ENCODE data around the gene HTRA1.

Gene HTRA1

DNA sequence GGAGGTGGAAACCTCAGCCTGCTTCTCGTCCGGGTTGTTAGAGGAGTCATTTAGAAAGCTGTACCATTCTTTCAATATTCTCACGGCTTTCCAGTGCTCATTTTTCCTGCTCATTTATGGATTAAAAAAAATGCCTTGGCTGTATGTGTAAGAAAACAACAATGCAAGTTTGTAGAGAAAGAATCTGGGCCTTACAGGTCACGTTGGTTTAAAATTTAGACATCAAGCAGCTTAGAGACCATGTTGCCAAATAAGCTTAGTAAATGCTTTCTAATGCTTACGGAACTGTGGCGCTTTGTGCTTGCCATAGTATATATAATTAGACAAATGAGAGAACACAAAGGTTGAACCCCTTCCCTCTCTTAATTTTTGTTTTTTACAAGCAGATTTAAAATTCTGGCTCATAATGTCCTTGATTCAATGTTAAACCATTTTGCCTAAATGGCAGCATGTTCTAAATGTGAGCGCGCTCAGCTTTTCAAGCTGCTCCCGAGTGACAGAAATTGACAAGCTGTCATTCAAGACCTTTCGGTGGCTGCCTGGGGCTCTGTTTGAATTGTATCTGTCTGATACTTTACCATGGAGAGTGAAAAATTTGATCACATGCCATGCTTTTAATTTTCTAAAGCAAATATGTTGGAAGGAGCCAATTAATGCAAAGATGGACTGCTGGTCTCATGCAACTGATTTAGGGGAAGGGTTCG lies 5.8 kb upstream of the HTRA1 start:
- DNase-seq, result no peak

DNA sequence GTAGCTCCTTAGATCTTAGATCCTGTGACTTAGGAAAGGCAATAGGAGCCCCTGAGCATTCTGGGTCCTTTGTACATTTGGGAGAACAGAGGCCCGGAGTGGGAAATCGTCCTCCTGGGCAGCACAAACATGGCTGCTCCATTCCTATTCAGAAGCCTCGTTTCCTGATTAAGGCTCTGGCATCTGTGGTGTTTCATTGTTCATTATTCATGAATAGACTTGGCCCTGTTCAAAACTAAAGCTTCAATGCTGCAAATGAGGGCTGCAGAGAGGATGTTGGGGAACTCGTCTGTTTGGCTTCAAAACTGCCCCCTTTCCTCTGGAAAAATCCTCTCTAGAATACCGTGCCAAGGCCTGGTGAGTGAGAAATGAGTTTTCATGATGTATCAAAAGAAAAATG lies 3.4 kb upstream of the HTRA1 start:
- no peak for DNase-seq

DNA sequence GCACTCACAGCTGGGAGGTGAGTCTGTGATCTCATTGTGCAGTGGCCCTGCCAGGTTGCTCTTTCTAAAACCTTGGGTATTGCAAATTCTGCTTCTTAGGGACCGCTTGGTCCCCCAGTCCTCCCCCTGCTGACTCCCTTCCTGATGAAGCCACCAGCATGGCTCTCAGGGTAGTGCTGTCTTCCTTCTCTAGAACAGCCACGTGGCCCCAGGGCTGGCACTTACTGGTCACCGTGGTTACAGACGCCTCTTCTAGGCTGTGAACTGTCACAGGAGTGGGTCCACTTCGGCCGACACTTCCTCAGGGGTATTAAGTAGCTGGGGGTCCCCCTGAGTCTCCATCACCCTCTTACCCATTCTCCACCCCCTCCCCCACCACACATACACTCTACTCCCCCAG lies 2.7 kb upstream of the HTRA1 start:
- no peak for DNase-seq

DNA sequence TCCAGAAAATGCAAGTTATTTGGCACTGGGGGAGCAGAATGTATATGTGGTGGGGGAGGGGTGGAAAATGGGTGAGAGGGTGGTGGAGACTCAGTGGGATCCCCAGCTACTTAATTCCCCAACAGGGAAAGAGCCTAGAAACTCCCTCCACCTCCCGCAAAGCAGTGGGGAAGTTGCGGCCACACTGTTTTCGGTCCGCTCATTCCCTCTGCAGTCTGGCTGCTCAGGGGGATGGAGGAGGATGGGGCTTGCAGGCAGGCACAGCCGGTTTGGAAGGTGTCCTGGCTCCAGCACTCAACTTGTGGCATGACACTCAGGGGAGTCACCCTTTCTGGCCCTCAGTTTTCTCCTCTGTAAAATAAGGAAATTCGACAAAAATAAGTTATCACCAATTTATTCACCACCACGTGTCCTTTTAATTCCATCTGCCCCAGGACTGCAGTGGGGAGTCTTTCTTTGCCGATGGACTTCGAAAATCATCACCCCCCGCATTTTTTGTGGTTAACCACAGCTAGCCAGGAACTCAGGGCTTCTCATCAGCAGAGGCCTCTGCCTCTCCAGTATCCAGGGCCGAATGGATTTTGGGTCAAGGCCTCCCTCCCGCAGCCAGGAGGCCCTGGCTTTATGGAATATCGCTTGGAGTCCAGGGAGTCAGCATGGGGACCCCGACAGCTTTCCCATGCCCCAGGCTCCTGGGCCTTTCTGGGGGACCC lies 1.6 kb upstream of the HTRA1 start:
- DNase-seq, result no peak

DNA sequence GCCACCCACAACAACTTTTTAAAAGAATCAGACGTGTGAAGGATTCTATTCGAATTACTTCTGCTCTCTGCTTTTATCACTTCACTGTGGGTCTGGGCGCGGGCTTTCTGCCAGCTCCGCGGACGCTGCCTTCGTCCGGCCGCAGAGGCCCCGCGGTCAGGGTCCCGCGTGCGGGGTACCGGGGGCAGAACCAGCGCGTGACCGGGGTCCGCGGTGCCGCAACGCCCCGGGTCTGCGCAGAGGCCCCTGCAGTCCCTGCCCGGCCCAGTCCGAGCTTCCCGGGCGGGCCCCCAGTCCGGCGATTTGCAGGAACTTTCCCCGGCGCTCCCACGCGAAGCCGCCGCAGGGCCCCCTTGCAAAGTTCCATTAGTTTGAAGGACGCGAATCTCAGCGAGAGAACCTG lies 461 bp upstream of the HTRA1 start:
- DNase-seq, result no peak

DNA sequence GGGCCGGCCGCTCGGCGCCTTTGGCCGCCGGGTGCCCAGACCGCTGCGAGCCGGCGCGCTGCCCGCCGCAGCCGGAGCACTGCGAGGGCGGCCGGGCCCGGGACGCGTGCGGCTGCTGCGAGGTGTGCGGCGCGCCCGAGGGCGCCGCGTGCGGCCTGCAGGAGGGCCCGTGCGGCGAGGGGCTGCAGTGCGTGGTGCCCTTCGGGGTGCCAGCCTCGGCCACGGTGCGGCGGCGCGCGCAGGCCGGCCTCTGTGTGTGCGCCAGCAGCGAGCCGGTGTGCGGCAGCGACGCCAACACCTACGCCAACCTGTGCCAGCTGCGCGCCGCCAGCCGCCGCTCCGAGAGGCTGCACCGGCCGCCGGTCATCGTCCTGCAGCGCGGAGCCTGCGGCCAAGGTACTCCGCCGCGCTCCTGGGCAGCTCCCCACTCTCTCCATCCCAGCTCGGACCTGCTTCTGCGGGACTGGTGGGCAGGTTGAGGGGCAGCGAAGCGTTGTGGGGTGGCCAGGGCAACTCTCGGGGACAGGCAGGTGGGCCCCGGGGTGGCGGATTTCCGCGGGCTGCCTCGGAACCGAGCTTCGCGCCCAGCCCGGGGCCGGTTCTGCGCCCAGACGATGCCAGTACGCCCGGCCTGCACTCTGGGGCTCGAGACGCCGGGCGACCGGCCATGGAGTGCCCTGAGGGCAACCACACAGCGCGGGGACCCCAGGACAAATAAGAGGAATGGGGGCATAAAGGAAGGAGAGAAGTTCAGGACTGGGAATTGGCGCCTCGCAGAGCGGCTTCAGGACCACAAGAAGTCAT lies 578 bp downstream of the HTRA1 start:
- no peak for DNase-seq

DNA sequence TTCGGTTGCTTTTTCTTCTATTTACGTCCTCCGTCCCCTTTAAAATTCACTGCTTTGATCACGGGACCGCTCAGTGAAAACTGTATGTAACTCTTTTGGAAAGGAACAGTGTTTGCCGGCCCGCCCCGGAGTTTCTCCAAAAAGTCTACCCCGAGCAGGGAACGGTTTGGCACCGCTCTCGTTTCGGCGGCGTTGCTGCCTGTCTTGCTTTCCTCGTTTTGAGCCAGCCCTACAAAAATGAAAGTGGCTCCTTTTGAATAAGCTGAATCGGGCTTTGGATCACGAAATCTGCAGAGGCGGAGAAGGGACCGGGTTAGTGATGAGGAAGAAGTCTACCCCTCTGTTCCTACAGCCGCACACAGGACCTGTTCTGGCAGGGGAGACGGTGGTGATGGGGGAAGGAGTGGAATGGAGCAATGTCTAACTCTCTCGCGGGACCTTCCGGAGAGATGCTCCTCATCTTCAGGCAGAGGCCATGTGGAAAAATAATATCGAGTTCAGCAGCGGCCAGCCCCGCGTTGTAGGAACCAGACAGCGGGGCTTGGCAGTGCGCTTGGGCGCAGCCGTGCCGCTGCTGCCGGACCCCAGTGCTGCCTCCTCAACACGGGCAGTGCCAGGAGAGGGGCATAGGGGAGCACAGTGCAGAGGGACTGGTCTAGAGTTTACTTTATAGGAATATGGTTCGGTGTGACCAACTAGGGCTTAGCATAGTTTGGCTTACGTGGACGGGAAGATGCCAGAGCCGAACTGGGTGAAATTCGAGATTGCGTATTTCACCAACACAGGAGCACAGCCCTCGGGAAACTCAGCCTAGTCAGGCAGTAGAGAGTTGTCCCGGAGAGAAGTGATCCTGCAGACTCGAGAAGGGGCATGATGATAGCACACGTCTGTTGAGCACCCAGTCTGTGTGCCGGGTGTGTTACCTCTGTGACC lies 1.4 kb downstream of the HTRA1 start:
- DNase-seq, result no peak

DNA sequence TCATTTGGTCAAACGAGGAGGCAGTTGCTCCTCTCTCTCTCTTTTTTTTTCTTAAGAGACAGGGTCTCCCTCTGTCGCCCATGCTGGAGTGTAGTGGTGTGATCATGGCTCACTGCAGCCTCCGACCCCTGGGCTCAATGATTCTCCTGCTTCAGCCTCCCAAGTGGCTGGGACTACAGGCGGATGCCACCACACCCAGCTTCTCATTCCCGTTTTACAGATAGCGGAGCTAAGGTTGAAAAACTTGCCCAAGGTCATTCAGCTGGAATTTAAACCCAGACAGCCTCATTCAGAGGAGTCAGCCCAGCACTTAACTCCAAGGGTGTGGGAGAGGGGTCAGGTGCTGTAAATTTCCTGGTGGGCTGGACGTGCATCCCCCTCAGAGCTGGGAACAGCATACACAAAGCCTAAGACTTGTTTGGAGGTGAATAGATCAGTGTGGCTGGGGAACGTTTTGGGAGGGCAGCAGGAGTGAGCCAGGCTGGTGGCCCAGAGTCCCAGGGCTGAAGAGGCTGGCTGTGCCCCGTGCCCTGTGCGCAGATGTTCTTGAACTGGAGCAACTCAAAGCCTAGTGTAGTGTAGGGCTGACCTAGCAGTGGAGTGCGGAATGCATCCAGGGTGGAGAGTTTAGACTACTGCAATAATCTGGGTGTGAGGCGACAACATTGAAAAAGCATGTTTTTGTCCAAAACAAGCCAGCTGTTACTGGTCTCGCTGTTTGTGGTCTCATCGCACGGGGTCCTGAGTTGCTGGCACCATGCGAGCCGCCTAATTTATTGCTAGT lies 2.3 kb downstream of the HTRA1 start:
- DNase-seq, result no peak

DNA sequence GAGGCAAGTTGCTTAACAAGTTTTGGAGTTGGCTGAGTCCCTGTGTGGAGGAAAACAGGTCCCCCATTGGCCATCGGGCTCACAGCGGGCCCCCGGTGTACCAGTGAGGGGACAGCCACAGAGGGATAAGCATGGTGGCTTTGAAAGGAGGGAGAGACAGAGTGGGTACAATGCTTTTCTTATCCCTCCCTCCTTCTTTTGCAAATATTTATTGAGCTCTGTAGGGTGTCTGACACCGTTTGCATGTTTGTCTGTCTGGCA lies 2.8 kb downstream of the HTRA1 start:
- no peak for DNase-seq

DNA sequence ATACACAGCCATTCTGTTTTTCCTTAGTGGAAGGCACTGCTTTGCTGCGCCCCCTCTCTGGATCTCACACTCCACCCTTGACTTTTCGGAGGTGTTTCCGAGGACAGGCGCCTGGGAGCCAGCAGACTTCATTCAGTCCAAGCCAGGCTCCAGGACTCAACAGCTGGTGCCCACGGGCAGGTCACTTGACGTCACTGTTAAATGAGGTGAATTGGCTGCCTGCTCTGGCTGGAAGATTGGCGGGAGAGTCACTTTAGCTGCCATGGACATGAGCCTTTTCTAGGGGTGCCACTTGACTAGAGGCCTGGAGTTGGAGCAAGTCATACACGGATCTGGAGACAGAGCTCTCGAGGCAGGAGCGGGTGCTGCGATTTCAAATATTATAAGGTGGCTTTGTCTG lies 3.2 kb downstream of the HTRA1 start:
- no peak for DNase-seq

DNA sequence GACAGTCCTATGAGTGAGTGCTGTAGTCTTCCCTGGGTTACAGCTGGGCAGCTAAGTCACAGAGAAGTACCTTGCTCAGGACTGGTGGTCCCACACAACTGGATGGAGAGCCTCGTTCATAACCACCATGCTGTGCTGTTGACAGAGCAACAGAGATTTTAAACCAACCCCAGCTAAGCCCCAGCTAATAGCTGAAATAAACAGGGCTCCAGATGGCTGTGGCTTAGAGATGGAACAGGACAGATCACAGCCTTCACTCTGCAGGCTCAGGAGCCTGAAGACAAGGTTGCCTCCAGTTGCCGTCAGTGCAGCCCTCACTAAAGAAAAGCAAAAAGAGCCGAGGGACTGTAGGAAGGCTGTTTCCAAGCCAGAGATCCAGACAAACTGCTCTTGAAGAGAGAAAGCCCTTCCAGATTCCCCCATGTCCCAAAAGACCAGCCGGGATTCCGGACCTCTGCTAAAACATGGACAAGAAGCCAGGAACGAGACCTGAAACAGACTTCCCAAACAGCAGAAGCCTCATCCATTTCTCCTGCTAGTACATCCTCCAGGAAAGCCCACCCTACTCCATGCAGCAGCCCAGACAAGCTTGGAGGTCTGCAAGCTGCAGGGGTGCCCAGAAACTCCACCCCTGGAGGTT lies 4.2 kb downstream of the HTRA1 start:
- DNase-seq, result no peak

DNA sequence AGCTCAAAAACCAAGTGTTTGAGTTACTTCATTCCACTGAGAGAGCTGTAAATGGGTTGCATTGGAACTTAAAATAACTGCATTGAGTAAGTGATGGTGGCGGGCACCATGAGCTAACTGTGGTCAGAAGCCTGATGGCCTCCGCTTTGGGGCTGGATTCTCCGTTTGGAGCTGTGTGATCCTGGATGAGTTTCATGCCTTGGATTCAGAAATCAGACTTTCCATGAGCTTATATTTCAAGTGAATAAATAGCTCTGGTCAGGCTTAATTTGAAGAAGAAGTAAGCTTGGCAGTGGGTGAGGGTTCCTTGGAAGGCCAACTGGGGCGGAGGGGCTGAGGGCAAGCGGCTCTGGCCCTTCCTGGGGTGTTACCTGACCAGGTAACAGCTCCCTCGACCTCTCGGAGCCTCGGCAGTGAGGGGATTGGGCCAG lies 5.6 kb downstream of the HTRA1 start:
- DNase-seq, result no peak

DNA sequence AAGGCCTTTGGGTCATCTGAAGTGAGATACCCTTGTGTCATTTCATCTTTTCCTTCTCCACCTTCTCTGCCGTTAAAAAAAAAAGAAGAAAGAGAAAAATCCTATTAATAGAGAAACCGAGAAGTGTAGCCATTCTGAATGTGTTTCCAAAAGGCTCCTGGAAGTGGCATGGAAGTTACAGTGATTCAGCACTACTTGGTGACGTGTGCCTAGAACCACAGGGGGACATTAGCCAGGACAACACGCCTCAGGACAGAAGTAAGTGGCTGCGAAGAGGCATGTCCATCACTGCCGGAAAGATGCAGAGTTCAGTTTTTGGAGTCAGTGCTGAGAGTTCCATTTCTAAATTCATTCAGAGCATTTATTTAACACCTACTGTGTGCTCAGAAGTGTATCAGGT lies 6.3 kb downstream of the HTRA1 start:
- no peak for DNase-seq

DNA sequence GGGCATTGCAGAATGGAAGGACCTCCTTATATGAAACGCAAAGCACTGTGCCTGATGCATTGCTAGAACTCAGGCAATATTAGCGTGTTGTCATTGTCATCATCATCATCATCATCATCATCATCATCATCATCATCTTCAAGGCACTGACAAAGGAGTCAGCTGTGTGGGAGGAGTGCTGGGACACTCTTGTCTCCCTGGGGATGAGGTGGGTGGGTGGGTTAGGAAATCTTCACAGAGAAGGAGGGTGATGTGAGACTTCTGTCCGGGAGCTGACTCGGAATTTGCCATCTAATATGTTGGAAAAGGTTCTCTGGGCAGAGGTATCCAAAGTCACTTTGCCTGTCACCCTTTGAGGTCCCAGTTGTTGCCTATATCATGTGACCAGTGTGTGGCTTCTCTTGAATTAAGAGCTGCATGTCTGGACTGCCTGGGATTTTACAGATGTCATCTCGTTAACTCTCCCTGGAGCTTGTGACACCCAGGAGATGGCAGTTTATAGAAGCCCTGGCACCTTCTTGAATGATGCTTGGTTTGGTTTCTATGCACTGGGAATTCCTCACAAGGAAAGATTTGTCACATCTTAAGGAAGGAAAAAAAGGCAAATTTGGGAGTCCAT lies 7.1 kb downstream of the HTRA1 start:
- no peak for DNase-seq

DNA sequence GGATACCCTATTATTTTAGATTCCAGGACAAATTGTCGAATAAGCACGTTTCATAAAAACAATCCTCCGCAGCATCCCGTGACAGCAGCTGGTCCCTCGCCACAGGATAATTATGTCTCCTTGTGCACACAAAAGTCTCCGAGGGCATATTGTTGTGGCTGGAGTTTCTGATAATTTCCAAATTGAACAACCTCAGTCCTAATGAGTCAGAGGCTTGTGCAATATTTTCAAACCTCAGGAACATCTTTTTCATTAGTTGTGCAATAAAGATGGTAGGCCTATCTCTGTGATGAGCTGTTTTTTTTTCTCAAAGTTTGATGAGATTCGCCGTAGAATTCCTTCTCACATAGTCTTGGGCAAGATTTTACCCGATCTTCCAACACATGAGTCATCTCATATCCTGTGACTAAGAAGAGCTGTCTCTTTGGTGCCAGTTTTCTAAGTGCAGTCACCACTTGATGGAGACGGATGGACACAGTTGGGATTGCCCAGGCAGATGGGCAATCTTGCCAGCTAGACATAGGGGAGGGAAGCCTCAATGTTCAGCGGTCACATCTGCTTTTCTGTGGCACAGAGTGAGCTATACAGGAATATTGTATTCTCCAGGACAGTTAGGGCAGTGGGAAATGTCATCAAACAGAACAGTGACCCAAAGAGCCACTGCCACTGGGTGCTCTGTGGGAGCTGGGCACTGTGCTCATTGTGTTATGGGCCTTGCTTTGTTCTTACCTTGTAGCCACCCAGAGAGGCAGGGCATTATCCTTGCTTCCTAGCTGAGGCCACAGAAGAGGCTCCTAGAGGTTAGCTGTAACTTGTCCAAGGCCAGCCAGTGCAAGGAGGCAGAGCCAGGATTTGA lies 7.8 kb downstream of the HTRA1 start:
- no peak for DNase-seq

DNA sequence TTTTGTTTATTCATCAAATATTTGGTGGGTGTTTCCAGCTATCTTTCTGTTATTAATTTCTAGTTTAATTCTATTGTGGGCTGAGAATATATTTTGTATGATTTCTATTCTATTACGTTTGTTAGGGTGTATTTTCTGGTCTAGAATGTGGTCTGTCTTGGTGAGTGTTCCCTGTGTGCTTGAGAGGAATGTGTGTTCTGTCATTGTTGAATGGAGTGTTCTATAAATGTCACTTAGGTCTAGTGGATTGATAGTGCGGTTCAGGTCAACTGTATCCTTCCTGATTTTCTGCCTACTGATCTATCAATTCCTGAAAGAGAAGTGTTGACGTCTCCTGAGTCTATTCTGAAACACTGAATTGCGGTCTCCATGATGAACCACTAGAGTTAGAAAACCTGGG lies 8.5 kb downstream of the HTRA1 start:
- no peak for DNase-seq

DNA sequence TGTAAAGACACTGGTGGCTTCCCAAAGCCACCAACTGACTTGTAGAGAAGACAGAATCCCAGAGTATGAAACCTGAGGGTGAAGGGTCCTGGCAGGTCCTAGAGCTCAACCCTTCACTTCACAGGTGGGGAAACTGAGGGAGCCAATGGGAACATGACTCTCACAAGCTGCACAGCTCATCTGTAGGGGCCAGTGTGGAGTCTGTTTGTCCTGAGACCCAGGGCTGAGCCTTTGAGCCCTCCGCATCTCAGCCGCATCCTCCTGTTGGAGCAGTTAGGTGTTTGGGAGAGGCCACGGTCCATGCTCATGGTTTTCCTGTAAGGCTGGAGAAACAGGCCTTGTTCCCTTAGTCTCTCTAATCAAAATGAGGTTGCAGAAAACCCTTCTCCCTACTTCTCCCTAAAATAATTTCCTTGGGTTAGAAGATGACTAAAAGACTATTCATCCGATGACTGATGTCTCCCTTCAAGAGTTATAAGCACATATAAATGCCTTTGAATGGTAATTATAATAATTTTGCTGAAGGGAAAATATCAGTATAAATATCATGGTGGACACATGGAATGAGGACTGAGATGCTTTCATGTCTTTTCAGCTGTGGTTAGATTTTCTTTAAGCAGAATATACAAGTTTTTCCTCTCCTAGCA lies 10.3 kb downstream of the HTRA1 start:
- no peak for DNase-seq

DNA sequence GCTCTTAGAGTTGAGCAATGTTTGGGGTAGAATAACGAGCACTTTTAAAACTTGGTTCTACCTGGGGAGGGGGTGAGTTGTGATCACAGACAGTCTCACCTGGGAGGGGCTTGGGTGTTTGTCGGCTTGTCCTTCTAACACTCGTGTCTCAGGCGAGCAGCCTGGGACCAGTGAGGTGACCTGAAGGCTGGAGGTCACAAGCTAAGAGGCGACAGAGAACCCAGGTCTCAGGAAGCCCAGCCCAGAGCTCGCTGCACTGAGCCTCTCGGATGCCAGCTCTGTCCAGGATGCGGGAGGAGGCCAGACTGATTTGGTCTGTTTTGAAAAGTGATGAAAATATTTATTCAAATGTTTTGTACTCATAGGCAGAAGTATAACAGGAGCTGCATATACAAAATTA lies 11.8 kb downstream of the HTRA1 start:
- DNase-seq, result no peak

DNA sequence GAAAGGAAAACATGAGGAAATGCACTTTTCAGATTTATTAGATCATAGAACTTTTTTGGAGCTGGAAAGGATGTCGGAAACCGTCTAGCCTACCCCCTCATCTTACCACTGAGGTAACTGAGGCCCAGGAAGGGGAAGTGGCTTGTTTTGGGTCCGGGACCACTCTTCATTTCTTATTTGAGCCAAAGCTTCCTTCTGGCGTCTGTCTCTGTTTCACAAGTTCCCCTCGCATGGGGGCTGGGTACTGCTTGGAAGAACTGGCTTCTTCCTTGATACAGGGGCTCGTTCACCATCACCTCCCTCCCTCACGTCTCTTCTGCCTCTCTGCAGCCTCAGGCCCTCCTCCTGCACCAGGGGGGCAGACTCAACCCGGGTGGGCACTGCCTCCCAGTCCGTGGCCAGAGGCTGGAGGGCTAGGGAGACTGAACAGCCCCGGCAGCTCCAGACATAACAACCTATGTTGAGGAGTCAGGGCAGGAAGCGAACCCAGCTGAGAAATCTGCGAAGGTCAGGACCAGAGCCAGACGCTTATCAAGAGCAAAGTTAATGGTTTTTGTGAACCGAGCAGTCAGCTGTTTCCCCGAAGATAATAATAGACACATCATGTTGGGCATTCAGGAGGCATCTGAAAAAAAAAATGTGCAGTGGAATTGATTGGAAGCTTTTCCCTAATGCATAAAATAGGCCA lies 12.9 kb downstream of the HTRA1 start:
- no peak for DNase-seq
